ENCODE data around the gene ALK. TPM values are rescaled to one million over a fixed set of nuclear protein-coding genes. Genes with fewer than 3 reads are reported as not detected.

The ALK gene
- total RNA-seq, 2 donors from 2014 or later = 0.37 TPM; not detected in 1

DNA sequence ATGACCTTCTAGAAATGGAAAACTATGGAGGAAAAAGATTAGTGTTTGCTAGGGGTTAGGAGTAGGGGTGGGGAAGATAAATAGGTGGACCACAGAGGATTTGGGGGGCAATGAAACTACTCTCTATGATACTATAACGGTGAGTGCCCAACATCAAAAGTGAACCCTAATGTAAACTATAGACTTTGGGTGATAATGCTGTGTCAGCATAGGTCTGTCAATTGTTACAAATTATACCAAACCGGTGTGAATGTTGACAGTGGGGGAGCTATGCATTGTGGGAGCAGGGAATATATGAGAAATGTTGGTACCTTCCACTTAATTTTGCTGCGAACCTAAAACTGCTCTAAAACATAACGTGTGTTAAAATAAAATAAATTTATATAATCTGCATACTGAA, 180.3 kb downstream of the ALK start:
- no peak for DNase-seq (ENCODE audit: low spot score)
- intact Hi-C loops (cut with DNase I) = no loop called here

GRCh38 chr2:29733965-29734364, 187.4 kb downstream of the ALK start:
- DNase-seq (ENCODE audit: low spot score) = no peak
- intact Hi-C loops (cut with DNase I) = no loop called here

GRCh38 chr2:29733213-29733612, 188.2 kb downstream of the ALK start:
- DNase-seq (ENCODE audit: low spot score) = no peak
- intact Hi-C loops (cut with DNase I) = no loop called here

GRCh38 chr2:29731948-29732347, 189.4 kb downstream of the ALK start:
- DNase-seq (ENCODE audit: low spot score) = no peak
- intact Hi-C loops (cut with DNase I) = no loop called here

DNA sequence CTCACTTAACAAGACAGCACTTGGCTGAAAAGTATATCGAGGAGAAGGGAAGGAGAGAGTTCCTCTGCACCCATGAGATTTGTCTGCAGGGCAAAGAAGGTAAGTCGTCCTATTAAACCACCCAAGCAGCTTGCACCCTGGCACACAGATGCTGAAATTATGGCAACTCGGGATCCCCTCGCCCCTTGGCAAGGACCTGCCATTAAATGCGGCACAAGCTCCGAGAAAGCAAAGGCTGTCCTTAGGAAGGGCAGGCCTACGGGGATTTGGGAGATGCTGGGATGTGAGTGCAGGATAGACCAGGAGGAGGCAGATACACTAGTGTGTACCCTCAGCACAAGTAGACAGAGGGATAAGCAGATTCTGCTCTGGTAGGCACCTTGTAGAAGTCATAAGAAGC, 191.5 kb downstream of the ALK start:
- intact Hi-C loops (cut with DNase I) = no loop called here

DNA sequence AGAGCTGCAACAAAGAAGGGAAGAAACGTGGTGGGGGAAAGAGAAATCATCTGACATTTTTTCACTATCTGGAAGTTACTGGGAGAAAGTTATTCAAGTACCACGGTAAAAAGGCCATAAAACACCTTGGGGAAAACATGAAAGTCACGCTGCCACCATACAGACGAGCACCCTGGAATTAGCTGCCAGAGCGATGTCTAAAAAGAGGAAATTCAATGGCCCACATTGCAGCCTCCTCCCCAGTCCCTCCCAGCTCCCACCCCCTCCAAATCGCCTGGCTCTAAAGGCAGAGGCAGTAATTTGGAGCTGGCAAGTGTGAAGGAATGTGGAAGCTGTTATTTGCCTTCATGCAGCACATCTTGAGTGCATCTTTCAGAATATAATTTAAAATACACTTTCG, 192.0 kb downstream of the ALK start:
- intact Hi-C loops (cut with DNase I) = no loop called here
- DNase-seq (ENCODE audit: low spot score) = no peak

More for the DNA sequence above, 191.5 kb downstream of the ALK start:
- DNase-seq (ENCODE audit: low spot score) = no peak

- intact Hi-C loops (cut with DNase I) = no loop called here
- DNase-seq (ENCODE audit: low spot score) = no peak
Measured at GRCh38 chr2:29726976-29727375, 194.4 kb downstream of the ALK start.

- intact Hi-C loops (cut with DNase I) = no loop called here
- no peak for DNase-seq (ENCODE audit: low spot score)
Measured at GRCh38 chr2:29725610-29726009, 195.8 kb downstream of the ALK start.

DNA sequence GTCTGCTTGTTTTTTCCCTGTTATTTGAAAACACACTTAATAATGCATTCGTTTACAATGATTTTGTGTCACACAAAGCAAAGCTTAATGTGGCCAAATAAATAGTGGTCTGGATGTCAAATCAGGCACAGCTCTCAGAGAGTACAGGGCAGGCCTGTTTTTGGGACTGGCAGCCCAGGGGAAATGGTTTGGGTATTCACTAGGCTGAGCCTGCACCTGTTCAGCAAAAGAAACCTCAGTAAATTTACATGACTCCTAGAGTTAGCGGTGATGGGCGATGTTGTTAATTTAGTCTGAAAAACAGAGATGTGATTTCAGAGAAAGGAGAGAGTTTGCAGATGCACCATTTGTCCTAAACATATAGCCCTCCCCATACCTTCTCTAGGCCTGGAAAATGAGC, 197.1 kb downstream of the ALK start:
- intact Hi-C loops (cut with DNase I) = no loop called here
- no peak for DNase-seq (ENCODE audit: low spot score)

DNA sequence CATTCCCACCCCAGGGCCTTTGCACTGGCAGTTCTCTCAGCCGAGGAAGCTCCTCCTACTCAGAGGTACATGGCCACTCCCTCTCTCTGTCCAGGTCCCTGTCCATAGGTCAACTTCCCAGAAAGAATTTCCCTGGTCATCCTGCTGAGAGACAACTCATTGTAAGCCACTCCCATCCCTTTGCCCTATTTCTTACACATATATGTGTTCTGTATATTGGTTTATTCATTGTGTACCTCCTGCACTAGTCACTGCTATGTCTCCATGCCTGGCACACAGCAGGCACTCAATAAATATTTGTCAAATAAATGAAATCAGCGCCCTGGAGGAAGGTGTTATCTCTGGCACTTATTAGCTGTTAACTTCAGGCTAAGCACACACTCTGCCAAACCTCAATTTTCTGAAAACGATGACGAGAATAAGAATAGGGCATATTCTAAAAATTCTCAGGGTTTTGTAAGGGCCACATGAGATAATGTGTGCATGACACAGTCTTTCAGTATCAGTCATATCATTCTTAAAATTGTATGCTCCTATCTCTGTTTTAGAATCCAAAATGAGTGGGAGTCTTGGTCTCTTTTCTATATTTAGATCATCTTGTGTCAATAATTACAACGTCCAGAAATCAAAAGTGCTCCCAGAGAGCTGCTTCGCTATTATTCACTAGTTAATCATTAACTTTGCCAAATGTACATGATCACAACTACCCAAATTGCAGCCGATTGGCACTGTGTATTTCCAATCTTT, 198.0 kb downstream of the ALK start:
- intact Hi-C loops (cut with DNase I) = no loop called here
- DNase-seq (ENCODE audit: low spot score) = no peak

GRCh38 chr2:29719639-29720038, 201.7 kb downstream of the ALK start:
- DNase-seq (ENCODE audit: low spot score) = no peak
- intact Hi-C loops (cut with DNase I) = no loop called here

GRCh38 chr2:29718076-29718686, 203.2 kb downstream of the ALK start:
- intact Hi-C loops (cut with DNase I) = no loop called here
- DNase-seq (ENCODE audit: low spot score) = no peak

- no peak for DNase-seq (ENCODE audit: low spot score)
- intact Hi-C loops (cut with DNase I) = no loop called here
Measured at GRCh38 chr2:29715655-29716054, 205.7 kb downstream of the ALK start.

- DNase-seq (ENCODE audit: low spot score) = no peak
- intact Hi-C loops (cut with DNase I) = no loop called here
Measured at GRCh38 chr2:29714333-29714732, 207.1 kb downstream of the ALK start.

GRCh38 chr2:29706171-29706720, 215.1 kb downstream of the ALK start:
- intact Hi-C loops (cut with DNase I) = no loop called here
- DNase-seq (ENCODE audit: low spot score) = no peak

- no peak for DNase-seq (ENCODE audit: low spot score)
- intact Hi-C loops (cut with DNase I) = no loop called here
Measured at GRCh38 chr2:29705616-29706015, 215.8 kb downstream of the ALK start.

GRCh38 chr2:29703336-29703735, 218.1 kb downstream of the ALK start:
- intact Hi-C loops (cut with DNase I) = no loop called here
- DNase-seq (ENCODE audit: low spot score) = no peak

DNA sequence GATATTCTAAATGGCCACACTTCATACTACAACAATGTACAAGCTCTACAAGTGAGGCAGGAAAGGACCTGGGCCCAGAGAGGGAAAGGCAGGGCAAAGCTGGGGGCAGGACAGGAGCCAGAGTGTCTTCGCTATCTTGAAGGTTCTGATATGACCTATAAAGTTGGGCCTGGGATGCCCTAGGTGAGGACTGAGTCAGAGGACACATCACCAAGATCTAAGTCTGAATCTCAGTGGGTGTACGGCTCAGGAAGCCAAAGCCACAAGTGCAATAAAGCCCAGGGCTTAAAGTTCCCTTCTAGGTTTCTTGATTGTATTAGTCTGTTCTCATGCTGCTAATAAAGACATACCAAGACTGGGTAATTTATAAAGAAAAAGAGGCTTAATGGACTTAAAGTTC, 219.1 kb downstream of the ALK start:
- intact Hi-C loops (cut with DNase I) = no loop called here
- no peak for DNase-seq (ENCODE audit: low spot score)

GRCh38 chr2:29700560-29700959, 220.8 kb downstream of the ALK start:
- DNase-seq (ENCODE audit: low spot score) = no peak
- intact Hi-C loops (cut with DNase I) = no loop called here

DNA sequence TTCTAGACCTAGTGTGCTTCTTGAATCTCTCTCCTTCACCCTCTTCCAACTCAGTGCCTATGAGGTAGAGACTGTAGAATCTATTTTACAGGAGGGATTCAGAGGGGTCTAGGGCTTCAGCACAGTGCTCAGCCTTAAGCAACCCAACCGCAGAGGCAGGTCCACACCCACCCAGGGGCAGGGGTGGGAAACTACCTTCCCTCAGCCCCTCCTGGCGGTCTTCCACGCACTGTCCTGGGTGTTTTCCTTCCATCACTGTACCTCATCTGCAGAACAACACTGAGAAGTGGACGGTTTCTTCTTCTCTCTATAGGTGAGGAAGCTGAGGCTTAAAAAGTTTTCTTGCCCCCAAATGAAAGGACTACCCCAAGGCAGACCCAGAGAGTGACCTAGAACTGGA, 222.3 kb downstream of the ALK start:
- intact Hi-C loops (cut with DNase I) = no loop called here
- DNase-seq (ENCODE audit: low spot score) = no peak

DNA sequence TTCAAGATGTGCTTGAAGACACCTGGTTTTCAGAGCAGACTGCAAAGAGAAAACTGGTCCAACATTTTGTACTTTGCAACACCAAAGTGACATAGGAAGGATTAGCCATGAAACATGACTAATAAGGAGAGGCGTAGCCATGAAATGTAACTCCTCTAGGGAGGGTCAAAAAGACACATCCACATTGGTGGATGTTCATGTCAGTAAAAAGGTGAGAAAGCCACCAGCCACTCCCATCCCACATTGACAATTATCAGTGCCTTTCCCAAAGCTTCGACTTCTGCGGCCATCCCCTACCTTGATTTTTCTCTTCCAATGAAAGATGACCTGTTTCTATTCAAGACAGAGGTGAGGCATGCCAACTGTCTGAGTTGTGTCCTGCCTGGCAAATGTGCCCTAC, 223.2 kb downstream of the ALK start:
- intact Hi-C loops (cut with DNase I) = no loop called here
- no peak for DNase-seq (ENCODE audit: low spot score)
